HAP-1 (cell line): Measurements from ENCODE around the gene GPR143.

Experiments
- DNase-seq, 2 experiments: peaks; one replicate each; pipeline ENCODE4 v3.0.0-alpha.2; 2016 to 2020; ENCODE audit warnings: low spot score in 2 of 2
- H3K27me3 ChIP-seq: fragments of 250-450 bp; sonication (Bioruptor Pico); 2 replicates; pipeline ENCODE4 v1.5.1; 2020; ENCODE audit warnings: low read depth, mild to moderate bottlenecking, moderate library complexity
- H3K36me3 ChIP-seq: fragments of 250-450 bp; sonication (Bioruptor Pico); replicated peaks from 2 replicates; pipeline ENCODE4 v1.5.1; 2020; ENCODE audit warnings: mild to moderate bottlenecking
- H3K4me1 ChIP-seq: fragments of 250-450 bp; sonication (Bioruptor Pico); 2 replicates; pipeline ENCODE4 v1.5.1; 2020; ENCODE audit warnings: mild to moderate bottlenecking
- H3K4me3 ChIP-seq: fragments of 250-450 bp; sonication (Bioruptor Pico); 2 replicates; pipeline ENCODE4 v1.5.1; 2020; ENCODE audit warnings: mild to moderate bottlenecking, moderate library complexity
- H3K9me3 ChIP-seq: fragments of 250-450 bp; sonication (Bioruptor Pico); 2 replicates; pipeline ENCODE4 v1.5.1; 2020; ENCODE audit warnings: mild to moderate bottlenecking, moderate library complexity
- in situ Hi-C: fragments of 300-500 bp; cut with MboI; formaldehyde crosslinking; loops from 3 replicates; pipeline ENCODE4 v1.14.3; 2020; ENCODE audit warnings: low sequenced_read_pairs, inconsistent platforms, mixed read lengths

The GPR143 gene

DNA sequence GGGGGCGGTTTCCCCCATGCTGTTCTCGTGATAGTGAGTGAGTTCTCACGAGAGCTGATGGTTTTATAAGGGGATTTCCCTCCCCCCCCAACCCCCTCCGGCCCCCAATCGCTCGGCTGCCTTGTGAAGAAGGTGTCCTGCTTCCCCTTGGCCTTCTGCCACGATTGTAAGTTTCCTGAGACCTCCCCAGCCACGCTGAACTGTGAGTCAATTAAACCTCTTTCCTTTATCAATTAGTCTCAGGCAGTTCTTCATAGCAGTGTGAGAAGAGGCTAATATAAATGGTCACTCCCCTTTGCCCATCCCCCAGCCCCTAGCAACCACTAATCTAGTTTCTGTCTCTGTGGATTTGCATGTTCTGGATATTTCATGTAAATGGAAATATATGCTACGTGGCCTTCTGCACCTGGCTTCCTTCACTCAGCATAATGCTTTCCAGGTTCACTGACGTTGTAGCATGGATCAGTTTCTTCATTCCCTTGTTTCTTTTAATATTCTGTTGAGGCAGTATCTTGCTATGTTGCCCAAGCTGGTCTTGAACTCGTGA is 16.4 kb downstream of the GPR143 start:
- DNase-seq, result no peak
- Histone ChIP-seq H3K27me3 (no peaks in the 10 kb centered on the region), H3K4me1 (no peaks in the 10 kb centered on the region), H3K4me3 (no peak overlapping the region), H3K36me3 (no peaks in the 10 kb centered on the region), H3K9me3 (no peaks in the 10 kb centered on the region; the same call in 1 of the 2 replicates)
- in situ Hi-C loops, result no loop called here

DNA sequence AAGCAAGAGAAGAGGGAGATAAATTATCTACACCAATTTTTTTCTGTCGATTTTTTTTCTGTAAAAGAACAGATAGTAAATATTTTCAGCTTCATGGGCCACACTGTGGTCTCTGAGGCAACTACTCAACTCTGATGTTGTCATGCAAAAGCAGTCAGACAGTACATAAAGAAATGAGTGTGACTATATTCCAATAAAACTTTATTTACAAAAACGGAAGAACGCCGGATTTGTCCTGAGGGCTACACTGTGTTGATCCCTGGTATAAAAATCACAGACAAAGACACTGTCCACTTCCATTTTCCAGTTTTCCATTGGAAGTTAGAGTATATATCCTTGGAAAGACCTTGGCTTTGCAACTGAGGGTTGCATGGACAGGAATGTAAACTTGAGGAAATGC is 18.0 kb downstream of the GPR143 start:
- H3K4me3 ChIP-seq, result no peak overlapping the region
- no peak for DNase-seq
- in situ Hi-C loops, result no loop called here
- H3K27me3 ChIP-seq, result no peaks in the 10 kb centered on the region
- no peaks in the 10 kb centered on the region; the same call in 1 of the 2 replicates for H3K9me3 ChIP-seq
- no peaks in the 10 kb centered on the region for H3K36me3 ChIP-seq
- no peaks in the 10 kb centered on the region for H3K4me1 ChIP-seq

DNA sequence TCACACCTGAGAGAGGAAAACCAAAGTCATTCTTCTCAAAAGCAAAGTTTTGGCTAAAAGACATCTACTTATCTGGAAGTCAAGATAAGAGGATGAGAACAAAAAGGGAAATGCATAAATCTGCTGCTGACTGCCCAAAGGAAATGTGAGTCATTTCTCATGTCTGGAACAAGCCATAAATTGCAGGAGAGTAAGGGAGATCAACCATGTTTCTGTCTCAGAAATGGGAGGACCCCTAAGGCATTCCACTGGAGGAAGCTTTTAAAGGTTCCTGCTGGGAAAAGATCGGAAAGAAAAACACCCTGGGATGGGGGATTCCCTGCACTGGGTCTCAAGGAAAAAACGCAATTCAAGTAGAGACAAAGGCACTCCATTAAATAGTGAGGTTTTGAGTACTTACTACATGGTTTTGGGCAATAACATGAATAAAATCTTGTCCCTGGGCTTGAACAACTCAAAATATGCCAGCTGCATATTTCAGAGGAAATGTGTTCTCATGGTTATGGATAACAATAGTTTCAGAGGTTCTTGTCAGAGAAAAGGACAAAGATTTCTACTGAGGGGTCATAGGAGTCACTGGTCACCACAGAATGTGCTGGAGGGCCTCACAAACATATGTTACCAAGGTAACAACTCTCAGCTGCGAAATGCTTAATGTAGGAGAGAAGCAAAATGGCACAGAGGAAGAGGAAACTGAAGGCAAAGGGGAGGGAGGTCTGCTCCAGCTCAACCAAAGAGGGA is 19.3 kb downstream of the GPR143 start:
- in situ Hi-C loops, result no loop called here
- Histone ChIP-seq H3K27me3 (no peaks in the 10 kb centered on the region), H3K9me3 (no peaks in the 10 kb centered on the region; the same call in 1 of the 2 replicates), H3K4me1 (no peaks in the 10 kb centered on the region), H3K4me3 (no peak overlapping the region), H3K36me3 (no peaks in the 10 kb centered on the region)
- DNase-seq, result no peak

DNA sequence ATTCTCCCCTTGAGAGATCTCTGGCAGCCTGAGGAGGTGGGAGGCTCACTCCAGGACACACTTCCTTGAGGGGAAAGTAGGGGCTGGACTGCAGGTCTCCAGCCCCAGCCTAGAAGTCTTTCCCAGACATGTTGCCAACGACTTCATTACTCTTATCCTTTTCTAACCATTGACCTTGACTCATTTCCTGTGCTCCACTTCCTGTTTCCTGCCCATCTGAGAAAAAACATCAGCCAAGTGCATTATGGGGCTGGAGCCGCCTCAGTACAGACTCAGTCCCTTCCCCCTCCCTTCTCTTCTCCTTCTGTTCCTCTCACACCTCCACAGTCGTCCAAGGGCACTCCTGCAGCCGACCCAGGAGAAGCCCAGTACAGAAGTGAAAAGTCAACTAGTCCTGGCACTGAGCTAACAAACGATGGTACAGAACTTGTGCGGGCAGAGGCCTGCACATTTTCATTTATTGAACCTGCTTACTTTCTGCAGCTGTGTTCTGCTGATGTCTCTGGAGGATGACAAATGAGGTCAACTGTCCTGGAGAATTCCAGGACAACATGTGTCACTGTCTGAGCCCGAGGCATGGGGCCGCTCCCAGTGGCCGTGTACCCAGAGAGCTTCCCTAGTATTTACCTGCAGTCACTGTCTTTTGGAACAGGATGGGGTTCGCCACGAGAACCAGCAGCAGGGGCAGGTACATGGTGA is 20.1 kb downstream of the GPR143 start:
- H3K4me3 ChIP-seq, result no peak overlapping the region
- no peaks in the 10 kb centered on the region for H3K4me1 ChIP-seq
- in situ Hi-C loops, result no loop called here
- H3K27me3 ChIP-seq, result no peaks in the 10 kb centered on the region
- no peak for DNase-seq
- H3K36me3 ChIP-seq, result no peaks in the 10 kb centered on the region
- H3K9me3 ChIP-seq, result no peaks in the 10 kb centered on the region; the same call in 1 of the 2 replicates

DNA sequence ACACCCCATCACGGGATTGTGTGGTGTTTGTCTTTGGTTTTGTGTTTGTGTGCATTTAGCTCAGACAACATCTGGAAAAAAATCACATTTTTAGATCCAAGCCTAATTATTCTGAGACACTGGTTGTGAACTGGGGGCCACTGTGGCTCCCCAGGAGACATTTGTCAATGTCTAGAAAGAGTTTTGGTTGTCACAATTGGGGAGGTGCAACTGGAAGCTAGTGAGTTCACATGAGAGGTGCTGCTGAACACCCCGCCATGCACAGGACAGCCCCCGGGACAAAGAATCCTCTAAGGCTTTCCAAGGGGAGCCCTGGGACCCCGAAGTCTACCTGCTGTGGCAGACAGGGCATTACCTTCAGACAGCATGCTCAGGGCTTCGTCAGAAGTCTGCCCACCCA is 26.5 kb downstream of the GPR143 start:
- DNase-seq, result no peak
- Histone ChIP-seq H3K4me3 (no peak overlapping the region), H3K4me1 (no peaks in the 10 kb centered on the region), H3K27me3 (no peaks in the 10 kb centered on the region), H3K9me3 (no peaks in the 10 kb centered on the region), H3K36me3 (no peaks in the 10 kb centered on the region)
- in situ Hi-C loops, result no loop called here

DNA sequence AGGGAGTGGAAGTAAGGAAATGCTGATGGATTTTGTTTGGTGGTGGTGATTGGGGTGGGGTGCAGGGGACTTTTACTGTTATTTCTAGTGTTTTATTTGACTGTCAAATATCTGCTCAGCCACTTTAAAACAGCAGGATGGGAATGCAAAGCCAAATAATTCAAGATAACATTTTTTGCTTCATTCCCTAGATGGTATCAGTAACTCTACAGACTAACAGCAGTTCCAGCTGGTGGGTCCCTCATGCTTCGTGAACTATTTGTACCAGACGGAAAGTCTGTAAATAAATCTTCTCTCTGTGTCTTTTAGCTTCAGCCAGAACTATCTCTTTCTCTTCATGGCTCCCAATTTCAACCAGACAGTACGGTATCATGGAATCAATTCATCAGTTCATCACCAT is 27.5 kb downstream of the GPR143 start:
- no peak for DNase-seq
- in situ Hi-C loops, result no loop called here
- Histone ChIP-seq H3K4me3 (no peak overlapping the region), H3K9me3 (no peaks in the 10 kb centered on the region), H3K4me1 (no peaks in the 10 kb centered on the region), H3K36me3 (no peaks in the 10 kb centered on the region), H3K27me3 (no peaks in the 10 kb centered on the region)

DNA sequence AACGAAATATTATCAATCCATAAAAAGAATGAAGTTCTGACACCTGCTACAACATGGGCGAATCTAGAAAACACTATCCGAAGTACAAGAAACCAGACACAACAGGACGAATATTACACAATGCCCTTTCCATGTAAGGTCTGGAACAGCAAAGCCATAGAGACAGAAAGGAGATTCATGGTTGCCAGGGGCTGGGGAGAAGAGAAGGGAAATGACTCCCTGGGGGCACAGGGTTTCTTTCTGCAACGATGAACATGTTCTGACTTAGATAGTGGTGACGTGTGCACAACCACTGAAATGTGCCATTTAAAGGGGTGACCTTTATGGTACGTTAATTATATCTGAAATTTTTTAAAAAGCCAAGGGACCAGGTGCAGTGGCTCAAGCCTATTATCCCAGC is 28.3 kb downstream of the GPR143 start:
- no peaks in the 10 kb centered on the region for H3K4me1 ChIP-seq
- no peaks in the 10 kb centered on the region for H3K27me3 ChIP-seq
- H3K9me3 ChIP-seq, result no peaks in the 10 kb centered on the region
- no peak overlapping the region for H3K4me3 ChIP-seq
- no peak for DNase-seq
- in situ Hi-C loops, result no loop called here
- no peaks in the 10 kb centered on the region for H3K36me3 ChIP-seq

DNA sequence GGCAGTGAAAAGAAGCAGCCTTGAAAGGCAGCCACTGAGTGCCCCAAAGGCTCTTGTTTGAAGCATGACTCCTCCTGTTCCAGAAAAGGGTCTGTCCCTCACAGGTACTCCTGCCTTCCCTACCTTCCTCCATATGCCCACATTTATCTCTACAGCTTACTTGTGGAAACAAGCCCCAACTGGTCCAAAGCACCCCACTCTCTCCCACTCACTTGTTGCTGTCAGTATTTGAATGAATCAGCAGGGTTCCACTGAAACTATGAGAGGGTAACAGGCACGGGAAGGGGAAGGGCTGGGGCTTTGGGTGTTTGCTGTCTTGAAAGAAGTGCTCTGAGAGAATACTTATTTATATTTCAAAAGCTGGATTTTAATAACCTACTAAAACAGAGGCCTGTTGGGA is 34.9 kb downstream of the GPR143 start:
- no peaks in the 10 kb centered on the region for H3K36me3 ChIP-seq
- in situ Hi-C loops, result no loop called here
- no peaks in the 10 kb centered on the region for H3K4me1 ChIP-seq
- no peak overlapping the region for H3K4me3 ChIP-seq
- H3K9me3 ChIP-seq, result no peaks in the 10 kb centered on the region
- no peaks in the 10 kb centered on the region for H3K27me3 ChIP-seq
- DNase-seq, result no peak

DNA sequence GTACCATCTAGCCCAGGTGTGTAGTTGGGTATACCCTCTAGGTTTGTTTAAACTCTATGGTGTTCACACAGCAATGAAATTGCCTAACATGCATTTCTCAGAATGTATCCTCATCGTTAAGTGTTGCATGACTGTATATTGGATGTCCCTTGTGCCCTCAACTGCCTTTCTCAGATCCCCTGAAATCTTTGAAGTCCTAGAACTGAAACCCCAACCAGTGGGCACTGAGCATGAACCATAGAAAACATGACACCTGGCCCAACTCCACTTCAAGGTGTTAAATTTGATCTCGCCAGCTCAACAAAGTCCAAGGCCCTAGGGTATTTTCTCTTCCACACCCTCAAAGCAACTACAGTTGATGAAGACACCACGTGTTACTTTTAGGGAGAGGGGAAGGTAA is 35.6 kb downstream of the GPR143 start:
- no peak for DNase-seq
- H3K36me3 ChIP-seq, result no peaks in the 10 kb centered on the region
- in situ Hi-C loops, result no loop called here
- H3K4me3 ChIP-seq, result no peak overlapping the region
- H3K9me3 ChIP-seq, result no peaks in the 10 kb centered on the region
- H3K27me3 ChIP-seq, result no peaks in the 10 kb centered on the region
- H3K4me1 ChIP-seq, result no peaks in the 10 kb centered on the region

DNA sequence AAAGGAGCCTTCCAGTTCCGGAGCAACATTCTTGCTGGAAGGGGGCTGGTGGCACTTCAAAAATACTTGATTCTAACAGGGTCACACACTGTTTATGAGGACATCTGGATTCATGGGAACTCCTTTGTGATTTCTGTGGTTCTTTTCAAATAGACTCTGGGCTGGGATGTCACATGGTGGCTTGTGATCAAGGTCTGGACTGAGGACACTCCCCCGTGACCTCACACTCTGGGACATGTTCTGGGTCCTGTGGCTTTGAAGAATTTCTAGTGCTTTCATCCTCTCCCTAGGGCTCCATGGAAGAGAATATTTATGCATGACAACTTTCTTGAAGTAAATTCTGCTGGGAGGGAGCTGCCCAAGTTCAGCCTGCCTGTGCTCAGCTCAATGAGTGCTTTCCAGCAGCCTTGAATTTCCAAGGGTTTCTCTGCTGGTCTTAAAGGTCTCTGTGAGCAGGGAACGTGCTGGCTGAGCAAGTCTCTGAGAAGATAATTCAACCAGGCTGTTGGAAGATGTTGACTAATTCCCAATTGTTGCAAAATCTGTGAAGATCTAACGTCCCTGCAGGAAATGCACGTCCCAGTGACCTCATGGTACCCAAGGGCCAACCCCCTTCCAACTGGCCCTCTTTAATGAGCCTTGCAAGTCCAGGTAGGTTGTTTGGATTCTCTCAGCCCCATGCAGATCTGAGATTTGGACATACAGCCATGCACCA is 36.3 kb downstream of the GPR143 start:
- Histone ChIP-seq H3K4me3 (no peak overlapping the region), H3K36me3 (no peaks in the 10 kb centered on the region), H3K27me3 (no peaks in the 10 kb centered on the region), H3K4me1 (no peaks in the 10 kb centered on the region), H3K9me3 (no peaks in the 10 kb centered on the region)
- DNase-seq, result no peak
- in situ Hi-C loops, result no loop called here

DNA sequence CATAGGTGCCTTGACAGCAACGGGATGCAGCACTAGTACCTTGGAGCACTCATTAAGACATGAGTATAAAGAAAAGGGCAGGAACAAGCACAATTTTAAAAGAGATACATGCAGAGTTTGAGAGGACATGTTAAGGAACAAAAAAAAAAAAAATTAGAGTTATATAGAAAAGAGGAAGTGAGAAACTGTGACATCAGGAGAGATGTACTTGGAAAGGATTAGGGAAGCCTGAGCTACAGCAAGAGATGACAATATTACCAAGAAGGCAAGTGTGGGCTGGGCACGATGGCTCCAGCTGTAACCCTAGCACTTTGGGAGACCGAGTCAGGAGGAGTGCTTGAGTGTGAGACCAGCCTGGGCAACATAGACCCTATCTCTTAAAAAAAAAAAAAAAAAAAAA is 37.4 kb downstream of the GPR143 start:
- in situ Hi-C loops, result no loop called here
- H3K27me3 ChIP-seq, result no peaks in the 10 kb centered on the region
- no peak for DNase-seq
- no peak overlapping the region for H3K4me3 ChIP-seq
- H3K4me1 ChIP-seq, result no peaks in the 10 kb centered on the region
- no peaks in the 10 kb centered on the region for H3K36me3 ChIP-seq
- H3K9me3 ChIP-seq, result no peaks in the 10 kb centered on the region

DNA sequence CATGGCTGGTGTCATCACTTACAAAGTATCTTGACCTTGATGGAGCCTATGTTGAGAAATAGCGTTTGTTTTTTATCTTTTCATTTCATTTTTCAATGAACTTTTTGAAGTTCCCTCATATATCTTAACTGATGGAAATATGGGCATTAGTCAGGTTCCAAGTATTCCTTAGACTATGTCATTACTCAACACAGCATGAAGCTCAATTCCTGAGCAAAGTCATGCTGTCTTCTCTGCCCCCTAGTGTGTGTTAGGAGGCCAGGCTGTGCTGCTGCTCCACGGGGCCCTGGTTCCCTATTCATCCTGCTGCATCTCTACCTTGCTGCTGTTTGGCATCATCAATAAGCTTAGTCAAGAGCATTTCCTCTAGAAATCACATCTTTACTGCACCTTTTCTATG is 40.9 kb downstream of the GPR143 start:
- Histone ChIP-seq H3K9me3 (no peaks in the 10 kb centered on the region), H3K27me3 (no peaks in the 10 kb centered on the region), H3K4me3 (no peak overlapping the region), H3K4me1 (no peaks in the 10 kb centered on the region), H3K36me3 (no peaks in the 10 kb centered on the region; the same call in 1 of the 2 replicates)
- in situ Hi-C loops, result loop anchor here (25.0 kb wide), 2 partner anchors 387 to 388 kb away; no protein-coding TSS in a partner anchor
- DNase-seq, result no peak

DNA sequence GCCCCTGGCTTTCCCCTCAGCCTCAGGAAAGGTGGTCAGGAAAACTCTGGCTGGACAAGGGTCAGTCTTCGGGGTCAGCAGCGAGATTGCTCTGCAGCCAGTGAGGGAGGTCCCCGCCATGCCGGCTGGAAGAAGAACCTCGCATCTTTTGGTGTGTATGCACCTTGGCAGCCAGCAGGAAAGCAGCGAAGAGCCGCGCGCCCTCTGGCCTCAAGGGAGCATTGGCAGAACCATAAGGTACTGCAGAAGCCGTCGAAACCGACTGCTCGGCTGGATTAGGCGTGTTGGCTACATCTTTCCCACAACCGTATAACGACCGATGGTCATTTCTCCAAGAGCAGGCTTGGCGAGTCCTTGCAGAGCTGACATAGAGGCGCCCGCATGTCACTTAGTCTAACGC is 48.3 kb downstream of the GPR143 start:
- H3K4me1 ChIP-seq, result no peaks in the 10 kb centered on the region
- H3K27me3 ChIP-seq, result no peaks in the 10 kb centered on the region
- DNase-seq, result no peak
- no peak overlapping the region for H3K4me3 ChIP-seq
- in situ Hi-C loops, result loop anchor here (25.0 kb wide), 2 partner anchors 380 to 395 kb away; no protein-coding TSS in a partner anchor
- no peaks in the 10 kb centered on the region for H3K9me3 ChIP-seq
- H3K36me3 ChIP-seq, result peaks cover 48% of the 10 kb centered on the region

DNA sequence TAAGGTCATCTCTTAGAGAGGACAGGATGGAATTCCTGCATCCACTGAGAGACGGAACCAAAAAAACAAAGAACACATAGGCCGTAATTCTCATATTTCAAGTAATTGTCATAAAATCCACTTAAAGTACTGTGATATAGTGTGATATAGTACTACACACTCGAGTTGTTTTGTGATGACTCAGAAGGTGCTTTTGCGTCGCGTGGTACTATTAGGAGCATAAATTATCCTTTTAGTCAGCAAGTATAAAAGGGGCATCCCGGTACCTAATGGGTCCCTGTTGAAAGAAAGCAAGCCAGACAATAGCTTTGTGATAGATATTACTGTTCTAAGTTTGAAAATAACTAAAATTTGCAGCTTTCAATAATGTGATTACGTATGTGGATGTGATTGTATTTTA is 55.3 kb downstream of the GPR143 start:
- Histone ChIP-seq H3K4me3 (no peak overlapping the region), H3K4me1 (peaks cover 3% of the 10 kb centered on the region), H3K9me3 (no peaks in the 10 kb centered on the region), H3K27me3 (no peaks in the 10 kb centered on the region), H3K36me3 (peaks cover 64% of the 10 kb centered on the region)
- in situ Hi-C loops, result loop anchor here (25.0 kb wide), 2 partner anchors 373 to 402 kb away; no protein-coding TSS in a partner anchor
- DNase-seq, result no peak
